GM12872 (cell line): ENCODE results near the gene ESPNL.

Experiments
- TF ChIP-seq, protein P1 (sequence below): IDR thresholded peaks from 3 replicates; pipeline ENCODE4 v1.5.1; 2011; ENCODE audit warnings: low read depth, mild to moderate bottlenecking, low read length, moderate library complexity; ENCODE audit not compliant: insufficient read depth

Gene ESPNL

DNA sequence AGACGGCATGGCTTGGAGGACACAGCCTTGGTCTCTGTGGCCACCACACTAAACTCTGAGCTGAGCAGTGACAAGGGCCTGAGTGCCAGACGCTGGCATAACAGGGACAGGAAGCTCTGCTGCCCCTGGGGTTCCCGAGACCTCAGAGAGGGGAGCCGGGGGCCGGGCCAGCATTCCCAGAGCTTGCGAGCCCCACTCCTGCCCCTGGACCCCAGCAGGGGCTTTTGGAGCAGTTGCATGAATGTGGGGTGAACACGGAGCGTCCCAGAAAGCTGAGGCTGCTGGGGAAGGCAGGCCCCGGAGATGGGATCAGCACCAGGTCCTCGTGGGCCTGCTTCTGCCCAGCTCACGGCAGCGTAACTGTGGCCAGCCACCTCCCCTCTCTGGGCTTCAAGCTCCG, 51.1 kb downstream of the ESPNL start:
- TF ChIP-seq, protein P1, sequence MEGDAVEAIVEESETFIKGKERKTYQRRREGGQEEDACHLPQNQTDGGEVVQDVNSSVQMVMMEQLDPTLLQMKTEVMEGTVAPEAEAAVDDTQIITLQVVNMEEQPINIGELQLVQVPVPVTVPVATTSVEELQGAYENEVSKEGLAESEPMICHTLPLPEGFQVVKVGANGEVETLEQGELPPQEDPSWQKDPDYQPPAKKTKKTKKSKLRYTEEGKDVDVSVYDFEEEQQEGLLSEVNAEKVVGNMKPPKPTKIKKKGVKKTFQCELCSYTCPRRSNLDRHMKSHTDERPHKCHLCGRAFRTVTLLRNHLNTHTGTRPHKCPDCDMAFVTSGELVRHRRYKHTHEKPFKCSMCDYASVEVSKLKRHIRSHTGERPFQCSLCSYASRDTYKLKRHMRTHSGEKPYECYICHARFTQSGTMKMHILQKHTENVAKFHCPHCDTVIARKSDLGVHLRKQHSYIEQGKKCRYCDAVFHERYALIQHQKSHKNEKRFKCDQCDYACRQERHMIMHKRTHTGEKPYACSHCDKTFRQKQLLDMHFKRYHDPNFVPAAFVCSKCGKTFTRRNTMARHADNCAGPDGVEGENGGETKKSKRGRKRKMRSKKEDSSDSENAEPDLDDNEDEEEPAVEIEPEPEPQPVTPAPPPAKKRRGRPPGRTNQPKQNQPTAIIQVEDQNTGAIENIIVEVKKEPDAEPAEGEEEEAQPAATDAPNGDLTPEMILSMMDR, result no peak

DNA sequence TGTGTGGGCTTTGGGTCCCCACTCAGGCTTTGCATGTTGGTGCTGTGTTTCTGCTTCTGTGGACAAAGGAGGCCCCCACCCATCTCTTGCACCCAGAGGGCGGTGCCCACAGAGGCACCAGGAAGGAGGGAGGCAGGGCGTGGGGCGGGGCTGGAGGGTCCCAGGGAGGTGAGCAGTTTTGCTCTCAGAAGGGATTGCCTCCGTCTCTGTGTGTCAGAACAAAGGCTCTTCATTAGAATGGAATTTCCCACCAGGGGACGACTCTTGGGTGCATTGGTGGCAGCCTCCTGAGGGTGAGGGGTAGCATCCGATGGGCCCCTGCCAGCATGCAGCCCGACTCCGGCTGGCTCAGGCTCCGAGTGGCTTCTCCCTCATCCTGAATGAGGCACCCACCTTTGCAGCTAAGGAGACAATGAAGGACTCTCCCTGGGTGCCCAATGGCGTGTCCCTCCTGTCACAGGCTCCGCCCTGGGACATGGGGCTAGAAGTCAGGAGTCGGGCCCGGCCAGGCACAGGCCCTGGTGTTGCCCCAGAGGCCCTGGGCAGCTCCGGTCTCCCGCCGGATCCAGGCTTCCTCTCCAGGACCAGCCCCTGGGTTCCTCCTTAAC, 51.6 kb downstream of the ESPNL start:
- TF ChIP-seq, protein P1, result no peak

DNA sequence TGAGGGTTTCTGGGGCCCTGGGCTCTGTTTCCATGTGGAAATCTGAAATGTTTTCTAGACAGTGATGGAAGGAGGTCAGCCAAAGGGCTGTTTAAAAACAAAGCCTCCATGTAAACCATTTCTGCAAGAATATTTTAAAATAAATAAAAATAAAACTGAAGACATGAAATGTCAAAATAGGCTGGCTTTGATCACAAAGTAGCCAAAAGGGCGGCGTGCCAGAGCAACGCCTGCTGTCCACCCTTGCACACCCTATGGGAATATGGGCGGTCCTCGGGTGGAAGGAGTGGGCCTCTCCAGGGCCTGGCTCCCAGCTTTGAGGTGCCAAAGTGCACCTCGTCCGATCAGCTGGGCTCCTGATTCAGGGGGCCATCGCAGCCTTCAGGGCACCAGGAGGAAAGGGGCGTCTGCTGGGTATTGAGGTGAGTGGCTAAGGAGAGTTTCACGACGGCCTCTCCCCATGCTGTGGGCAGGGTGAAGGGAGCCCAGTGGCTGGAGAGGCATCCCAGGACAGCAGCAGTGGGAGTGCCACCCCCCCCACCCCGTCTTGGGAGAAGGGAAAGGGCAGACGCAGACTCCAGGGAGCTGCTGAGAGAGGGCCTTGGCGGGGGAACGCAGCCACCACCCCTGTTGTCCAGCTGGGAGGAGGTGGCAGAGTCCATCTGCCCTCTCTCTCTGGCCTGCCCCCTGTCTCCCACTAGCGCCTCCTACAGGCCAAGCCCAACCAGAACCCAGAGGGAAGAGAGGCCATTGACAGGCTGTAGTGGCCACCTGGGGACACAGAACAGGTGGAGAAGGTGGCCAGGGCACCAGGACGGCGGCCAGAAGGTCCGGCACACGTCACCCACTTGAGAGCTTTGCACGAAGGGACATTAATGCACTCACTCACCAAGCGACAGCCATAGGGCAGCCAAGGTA, 52.9 kb downstream of the ESPNL start:
- TF ChIP-seq, protein P1, result peak; percentile 38; the same call in 2 of the 3 replicates

DNA sequence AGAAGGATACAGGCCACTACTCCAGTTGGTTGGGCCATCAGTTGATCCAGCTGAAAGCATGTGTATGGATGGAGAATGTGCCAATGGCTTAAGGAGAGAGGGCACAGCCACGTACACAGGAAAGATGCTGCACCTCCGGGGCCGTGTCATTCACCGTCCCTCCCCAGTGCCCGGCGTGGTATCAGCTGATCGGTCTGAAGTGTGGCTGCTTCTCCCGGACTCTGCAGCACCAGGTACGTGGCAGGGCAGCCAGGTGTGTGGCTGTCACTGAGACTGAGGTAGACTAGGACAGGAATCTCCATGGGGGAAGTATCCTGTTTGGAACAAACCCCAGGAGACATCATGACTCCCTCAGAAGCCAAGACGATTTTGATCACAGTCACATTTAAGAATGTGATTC, 54.4 kb downstream of the ESPNL start:
- TF ChIP-seq, protein P1, result no peak

GRCh38 chr2:238155051-238155760, 55.1 kb downstream of the ESPNL start:
- TF ChIP-seq, protein P1, result no peak

- TF ChIP-seq, protein P1, result no peak
These were observed 55.9 kb downstream of the ESPNL start for GRCh38 chr2:238155761-238156694.
